NCI-H2227 (cell line): Measurements from ENCODE around the gene RPH3AL.

Source experiments
- DNase-seq: peaks from one replicate; lab custom pipeline; 2025; ENCODE audit not compliant: unreplicated experiment; lab: John Stamatoyannopoulos, UW

The RPH3AL gene

GRCh38 chr17:266219-266618 lies 86.4 kb downstream of the RPH3AL start:
- DNase-seq, result no peak

GRCh38 chr17:265718-266117 lies 86.9 kb downstream of the RPH3AL start:
- no peak for DNase-seq

- no peak for DNase-seq
These were observed 88.8 kb downstream of the RPH3AL start for GRCh38 chr17:263773-264172.

GRCh38 chr17:263271-263670 lies 89.3 kb downstream of the RPH3AL start:
- no peak for DNase-seq

GRCh38 chr17:261635-262034 lies 91.0 kb downstream of the RPH3AL start:
- DNase-seq, result no peak

GRCh38 chr17:260944-261343 lies 91.7 kb downstream of the RPH3AL start:
- DNase-seq, result no peak

GRCh38 chr17:260031-260791 lies 92.4 kb downstream of the RPH3AL start:
- DNase-seq, result no peak

- no peak for DNase-seq
These were observed 93.1 kb downstream of the RPH3AL start for GRCh38 chr17:259341-259976.

GRCh38 chr17:258906-259305 lies 93.7 kb downstream of the RPH3AL start:
- DNase-seq, result no peak

GRCh38 chr17:258045-258734 lies 94.4 kb downstream of the RPH3AL start:
- DNase-seq, result no peak

GRCh38 chr17:253091-253846 lies 99.3 kb downstream of the RPH3AL start:
- no peak for DNase-seq

GRCh38 chr17:252456-252855 lies 100.2 kb downstream of the RPH3AL start:
- DNase-seq, result no peak

GRCh38 chr17:251531-251930 lies 101.1 kb downstream of the RPH3AL start:
- no peak for DNase-seq

- DNase-seq, result no peak
These were observed 101.9 kb downstream of the RPH3AL start for GRCh38 chr17:250487-251300.

- DNase-seq, result no peak
These were observed 103.2 kb downstream of the RPH3AL start for GRCh38 chr17:249236-249993.

- DNase-seq, result no peak
These were observed 104.0 kb downstream of the RPH3AL start for GRCh38 chr17:248337-249235.

GRCh38 chr17:247767-248166 lies 104.8 kb downstream of the RPH3AL start:
- no peak for DNase-seq

GRCh38 chr17:246851-247421 lies 105.7 kb downstream of the RPH3AL start:
- DNase-seq, result no peak

GRCh38 chr17:246226-246625 lies 106.4 kb downstream of the RPH3AL start:
- DNase-seq, result no peak
